Upper lobe of left lung (tissue), 6 donors: ENCODE results near the gene ERGIC1. TPM values are rescaled to one million over a fixed set of nuclear protein-coding genes. Genes with fewer than 3 reads are reported as not detected.

Source experiments
- ATAC-seq, 2 donors: fragments of 200-7000 bp; cut with Tn5 transposase; one replicate each; pipeline ENCODE4 v1.9.1; 2022; ENCODE audit warnings: mild to moderate bottlenecking in 2 of 2, moderate library complexity in 2 of 2; ENCODE audit not compliant: low FRiP score in 2 of 2
- DNase-seq, 2 donors: peaks; one replicate each; pipeline ENCODE4 v3.0.0-alpha.2; 2019 to 2020
- H3K27ac ChIP-seq, 4 donors: fragments of 200-600 bp; sonication (generic); one replicate each; pipeline ENCODE4 v1.5.1; 2016 to 2019
- H3K27me3 ChIP-seq, 4 donors: fragments of 200-600 bp; sonication (generic); one replicate each; pipeline ENCODE4 v1.5.1; 2017 to 2019
- H3K36me3 ChIP-seq, 4 donors: fragments of 200-600 bp; sonication (generic); one replicate each; pipeline ENCODE4 v1.5.1; 2016 to 2019
- H3K4me1 ChIP-seq, 4 donors: fragments of 200-600 bp; sonication (generic); one replicate each; pipeline ENCODE4 v1.5.1; 2018 to 2019
- H3K4me3 ChIP-seq, 4 donors: fragments of 200-600 bp; sonication (generic); one replicate each; pipeline ENCODE4 v1.5.1; 2017 to 2019; ENCODE audit warnings: mild to moderate bottlenecking in 2 of 4, moderate library complexity in 1 of 4
- H3K9me3 ChIP-seq, 4 donors: fragments of 200-600 bp; sonication (generic); one replicate each; pipeline ENCODE4 v1.5.1; 2018 to 2019
- CTCF ChIP-seq, 6 experiments: fragments of 450-650 bp in 4 of 6; fragments of 200-600 bp in 2 of 6; sonication (generic) in 2 of 6; IDR thresholded peaks; one replicate each; pipeline ENCODE4 v1.5.1; 2016 to 2019; ENCODE audit warnings: antibody characterized with exemption in 6 of 6
- EP300 ChIP-seq, 4 donors: sonication (generic); formaldehyde crosslinking; IDR thresholded peaks; one replicate each; pipeline ENCODE4 v1.5.1; 2017; ENCODE audit warnings: antibody characterized with exemption in 4 of 4, control low read depth in 2 of 4
- POLR2A ChIP-seq, 4 donors: fragments of 450-650 bp; IDR thresholded peaks; one replicate each; pipeline ENCODE4 v1.5.1; 2016 to 2017; ENCODE audit warnings: antibody characterized with exemption in 4 of 4, mild to moderate bottlenecking in 2 of 4
- POLR2AphosphoS5 ChIP-seq, 2 donors: sonication (generic); formaldehyde crosslinking; IDR thresholded peaks; one replicate each; pipeline ENCODE4 v1.5.1; 2017; ENCODE audit warnings: antibody characterized with exemption in 2 of 2
- WGBS, 2 donors: methylation state at CpG; one replicate each; pipeline ENCODE4 v1.1.5; 2017 to 2018; 5-methylcytosine and 5-hydroxymethylcytosine counted together
- total RNA-seq, 6 donors: library from RNA; depleted of rRNA in 4 of 6; stranded (reverse); fragments of >200 nt in 4 of 6; gene quantifications; one replicate each; pipeline versions ENCODE4 v1.1.0 to v1.2.1, GENCODE V29; 2016 to 2021
- donor health status: DM: no; HTN: no; CAD: no; lungs with moderate emphysema.
- donor health status: DM: no; HTN: yes; CAD: no; lungs with severe emphysema.

ERGIC1 gene
- total RNA-seq, 6 donors from 2014 or later = 158 to 225 (median 173) TPM

- 81% methylated on average over 7 of the region's 7 CpGs for WGBS, 2 donors
- ATAC-seq = no peak
- Histone ChIP-seq H3K27me3 (no peaks in the 10 kb centered on the region), H3K4me1 (peaks cover 0 to 12% (median 11%) of the 10 kb centered on the region in 4 donors), H3K27ac (no peak overlapping the region), H3K4me3 (no peak overlapping the region), H3K36me3 (no peaks in the 10 kb centered on the region), H3K9me3 (no peaks in the 10 kb centered on the region)
- no peak for TF ChIP-seq CTCF (IDR thresholded peaks at IDR 0.05)
- TF ChIP-seq EP300 (IDR thresholded peaks at IDR 0.05) = no peak
- no peak for TF ChIP-seq POLR2AphosphoS5 (IDR thresholded peaks at IDR 0.05)
- no peak for DNase-seq
Observed at GRCh38 chr5:172815631-172816030, 18.4 kb upstream of the ERGIC1 start.

- DNase-seq (no peak), ATAC-seq (peak in 1 of 2 donors; percentile 83)
- WGBS, 2 donors = 66 to 67% methylated on average over 5 of the region's 5 CpGs
- Histone ChIP-seq H3K4me1 (peaks cover 0 to 12% (median 11%) of the 10 kb centered on the region in 4 donors), H3K9me3 (no peaks in the 10 kb centered on the region), H3K36me3 (no peaks in the 10 kb centered on the region), H3K4me3 (no peak overlapping the region), H3K27ac (no peak overlapping the region), H3K27me3 (no peaks in the 10 kb centered on the region)
- TF ChIP-seq POLR2A (IDR thresholded peaks at IDR 0.05) = no peak
- no peak for TF ChIP-seq POLR2AphosphoS5 (IDR thresholded peaks at IDR 0.05)
- TF ChIP-seq CTCF (IDR thresholded peaks at IDR 0.05) = no peak
- TF ChIP-seq EP300 (IDR thresholded peaks at IDR 0.05) = no peak
Observed at GRCh38 chr5:172816925-172817562, 17.0 kb upstream of the ERGIC1 start.

- WGBS, 2 donors = 73 to 75% methylated on average over 7 of the region's 7 CpGs
- Histone ChIP-seq H3K4me3 (no peak overlapping the region), H3K36me3 (no peaks in the 10 kb centered on the region), H3K27ac (no peak overlapping the region), H3K9me3 (no peaks in the 10 kb centered on the region), H3K27me3 (no peaks in the 10 kb centered on the region), H3K4me1 (peaks cover 0 to 12% (median 11%) of the 10 kb centered on the region in 4 donors)
- TF ChIP-seq CTCF (IDR thresholded peaks at IDR 0.05) (no peak), POLR2AphosphoS5 (IDR thresholded peaks at IDR 0.05) (no peak), POLR2A (IDR thresholded peaks at IDR 0.05) (no peak), EP300 (IDR thresholded peaks at IDR 0.05) (no peak)
- ATAC-seq (no peak), DNase-seq (no peak)
Observed at GRCh38 chr5:172817664-172818063, 16.4 kb upstream of the ERGIC1 start.

GRCh38 chr5:172818081-172818480 is 16.0 kb upstream of the ERGIC1 start:
- no peak overlapping the region for H3K4me3 ChIP-seq
- H3K36me3 ChIP-seq = no peaks in the 10 kb centered on the region
- 90 to 91% methylated on average over 3 of the region's 3 CpGs for WGBS, 2 donors
- H3K27me3 ChIP-seq = no peaks in the 10 kb centered on the region
- DNase-seq (no peak), ATAC-seq (no peak)
- peaks cover 0 to 12% (median 11%) of the 10 kb centered on the region in 4 donors for H3K4me1 ChIP-seq
- TF ChIP-seq CTCF (IDR thresholded peaks at IDR 0.05) (no peak), POLR2AphosphoS5 (IDR thresholded peaks at IDR 0.05) (no peak)
- no peak overlapping the region for H3K27ac ChIP-seq
- no peaks in the 10 kb centered on the region for H3K9me3 ChIP-seq

GRCh38 chr5:172819569-172819968 is 14.5 kb upstream of the ERGIC1 start:
- H3K27ac ChIP-seq = peak overlapping the region in 2 of 4 donors; percentile 7 to 19
- H3K27me3 ChIP-seq = no peaks in the 10 kb centered on the region
- ATAC-seq (no peak), DNase-seq (no peak)
- 85% methylated on average over 3 of the region's 3 CpGs; no CpG with 5 or more reads in 1 of the 2 donors for WGBS, 2 donors
- TF ChIP-seq EP300 (IDR thresholded peaks at IDR 0.05) = no peak
- TF ChIP-seq POLR2A (IDR thresholded peaks at IDR 0.05) = no peak
- TF ChIP-seq CTCF (IDR thresholded peaks at IDR 0.05) = no peak
- TF ChIP-seq POLR2AphosphoS5 (IDR thresholded peaks at IDR 0.05) = no peak
- H3K4me1 ChIP-seq = peaks cover 0 to 12% (median 11%) of the 10 kb centered on the region in 4 donors
- no peak overlapping the region for H3K4me3 ChIP-seq
- no peaks in the 10 kb centered on the region for H3K36me3 ChIP-seq
- no peaks in the 10 kb centered on the region for H3K9me3 ChIP-seq
